Left forelimb (tissue), 1 donor: Measurements from ENCODE around the gene NPEPL1.
"Not testable (repeated sequence)": the region's sequence is repeated elsewhere in the genome, so short reads cannot be mapped to it uniquely, and the experiment has no call there.

Source experiments
- DNase-seq: peaks from one replicate; pipeline ENCODE4 v3.0.0-alpha.2; 2018; ENCODE audit warnings: low spot score

Gene NPEPL1

GRCh38 chr20:58757647-58758046 is 65.0 kb downstream of the NPEPL1 start:
- not testable (repeated sequence) for DNase-seq

GRCh38 chr20:58759947-58760346 is 67.3 kb downstream of the NPEPL1 start:
- DNase-seq: peak; percentile 47

- no peak for DNase-seq
Observed at GRCh38 chr20:58760856-58761255, 68.3 kb downstream of the NPEPL1 start.

GRCh38 chr20:58762120-58762519 is 69.5 kb downstream of the NPEPL1 start:
- DNase-seq: peak; percentile 54

- peak; percentile 46 for DNase-seq
Observed at GRCh38 chr20:58763076-58763475, 70.5 kb downstream of the NPEPL1 start.
